ENCODE results near the gene RIN3. TPM values are rescaled to one million over a fixed set of nuclear protein-coding genes. Genes with fewer than 3 reads are reported as not detected.
A peak's percentile ranks its signal among the peaks of the same experiment; 100 is the strongest.

RIN3 gene
- total RNA-seq, 6 experiments from 2014 or later = 10.7 to 20.4 (median 18.9) TPM

DNA sequence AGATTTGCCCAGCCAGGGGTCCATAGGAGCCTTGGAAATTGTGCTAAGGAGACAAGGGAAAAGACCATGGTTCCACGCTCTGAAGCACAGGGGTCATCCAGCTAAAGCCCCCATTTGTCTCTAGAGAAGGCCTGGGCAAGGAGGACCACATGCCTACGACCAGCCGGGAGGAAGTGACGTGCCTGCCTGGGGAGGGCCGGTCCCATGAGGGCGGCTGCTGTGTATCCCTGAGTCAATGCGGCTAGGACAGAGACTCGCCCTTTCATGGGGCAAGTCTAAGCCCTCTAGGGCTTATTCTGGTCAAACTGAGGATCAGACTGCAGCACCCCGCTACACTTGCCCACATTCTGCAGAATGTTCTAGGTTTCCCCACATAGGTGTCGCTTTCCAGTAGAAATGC is 20.6 kb upstream of the RIN3 start:
- no peak for ATAC-seq
- H3K27me3 ChIP-seq = no peaks in the 10 kb centered on the region
- H3K4me1 ChIP-seq = no peaks in the 10 kb centered on the region
- DNase-seq = peak in 1 of 3 donors; percentile 28
- H3K9me3 ChIP-seq = no peaks in the 10 kb centered on the region
- TF ChIP-seq POLR2A (IDR thresholded peaks at IDR 0.05) = no peak
- WGBS (ENCODE audit: insufficient coverage, low coverage, low lambda C conversion rate, missing lambda C conversion rate) = 100% methylated on average over 2 of the region's 10 CpGs
- intact Hi-C loops (cut with DNase I) = no loop called here
- no peak overlapping the region for H3K4me3 ChIP-seq
- no peak overlapping the region for H3K27ac ChIP-seq
- H3K36me3 ChIP-seq = no peaks in the 10 kb centered on the region

DNA sequence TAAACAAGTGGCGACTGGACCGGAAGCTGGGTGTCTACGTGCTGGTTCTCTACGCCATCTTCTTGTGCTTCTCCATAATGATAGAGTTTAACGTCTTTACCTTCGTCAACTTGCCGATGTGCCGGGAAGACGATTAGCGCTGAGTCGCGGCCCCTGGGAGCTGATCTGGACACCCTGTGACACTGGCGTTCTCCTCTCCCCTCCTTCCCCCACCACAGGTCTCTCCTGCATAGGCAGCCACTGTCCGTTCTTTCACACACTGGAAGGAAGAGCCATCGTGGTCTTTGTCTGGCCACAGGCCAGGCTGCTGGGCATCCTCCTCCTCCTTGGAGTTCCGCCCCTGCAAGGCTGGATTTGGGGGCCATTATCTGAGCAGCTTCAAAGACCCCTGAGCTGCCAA is 20.1 kb upstream of the RIN3 start:
- no peak overlapping the region for H3K4me3 ChIP-seq

GRCh38 chr14:92494512-92494911 is 19.1 kb upstream of the RIN3 start:
- WGBS (ENCODE audit: insufficient coverage, low coverage, low lambda C conversion rate, missing lambda C conversion rate) = 67% methylated on average over 4 of the region's 4 CpGs
- DNase-seq (no peak), ATAC-seq (no peak)
- Histone ChIP-seq H3K4me3 (no peak overlapping the region), H3K36me3 (no peaks in the 10 kb centered on the region), H3K27ac (no peak overlapping the region), H3K4me1 (no peaks in the 10 kb centered on the region), H3K9me3 (no peaks in the 10 kb centered on the region), H3K27me3 (no peaks in the 10 kb centered on the region)
- TF ChIP-seq, protein P1, sequence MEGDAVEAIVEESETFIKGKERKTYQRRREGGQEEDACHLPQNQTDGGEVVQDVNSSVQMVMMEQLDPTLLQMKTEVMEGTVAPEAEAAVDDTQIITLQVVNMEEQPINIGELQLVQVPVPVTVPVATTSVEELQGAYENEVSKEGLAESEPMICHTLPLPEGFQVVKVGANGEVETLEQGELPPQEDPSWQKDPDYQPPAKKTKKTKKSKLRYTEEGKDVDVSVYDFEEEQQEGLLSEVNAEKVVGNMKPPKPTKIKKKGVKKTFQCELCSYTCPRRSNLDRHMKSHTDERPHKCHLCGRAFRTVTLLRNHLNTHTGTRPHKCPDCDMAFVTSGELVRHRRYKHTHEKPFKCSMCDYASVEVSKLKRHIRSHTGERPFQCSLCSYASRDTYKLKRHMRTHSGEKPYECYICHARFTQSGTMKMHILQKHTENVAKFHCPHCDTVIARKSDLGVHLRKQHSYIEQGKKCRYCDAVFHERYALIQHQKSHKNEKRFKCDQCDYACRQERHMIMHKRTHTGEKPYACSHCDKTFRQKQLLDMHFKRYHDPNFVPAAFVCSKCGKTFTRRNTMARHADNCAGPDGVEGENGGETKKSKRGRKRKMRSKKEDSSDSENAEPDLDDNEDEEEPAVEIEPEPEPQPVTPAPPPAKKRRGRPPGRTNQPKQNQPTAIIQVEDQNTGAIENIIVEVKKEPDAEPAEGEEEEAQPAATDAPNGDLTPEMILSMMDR (IDR thresholded peaks at IDR 0.05) = no peak
- no peak for TF ChIP-seq POLR2A (IDR thresholded peaks at IDR 0.05)
- intact Hi-C loops (cut with DNase I) = no loop called here

More for the DNA sequence above, 20.1 kb upstream of the RIN3 start:
- TF ChIP-seq, protein P1 (IDR thresholded peaks at IDR 0.05) = no peak
- TF ChIP-seq POLR2A (IDR thresholded peaks at IDR 0.05) = no peak
- 77% methylated on average over 13 of the region's 16 CpGs for WGBS (ENCODE audit: insufficient coverage, low coverage, low lambda C conversion rate, missing lambda C conversion rate)
- no peaks in the 10 kb centered on the region for H3K9me3 ChIP-seq
- H3K27ac ChIP-seq = no peak overlapping the region
- intact Hi-C loops (cut with DNase I) = no loop called here
- DNase-seq (peak in 1 of 3 donors; percentile 40), ATAC-seq (no peak)
- no peaks in the 10 kb centered on the region for H3K4me1 ChIP-seq
- no peaks in the 10 kb centered on the region for H3K36me3 ChIP-seq
- no peaks in the 10 kb centered on the region for H3K27me3 ChIP-seq

DNA sequence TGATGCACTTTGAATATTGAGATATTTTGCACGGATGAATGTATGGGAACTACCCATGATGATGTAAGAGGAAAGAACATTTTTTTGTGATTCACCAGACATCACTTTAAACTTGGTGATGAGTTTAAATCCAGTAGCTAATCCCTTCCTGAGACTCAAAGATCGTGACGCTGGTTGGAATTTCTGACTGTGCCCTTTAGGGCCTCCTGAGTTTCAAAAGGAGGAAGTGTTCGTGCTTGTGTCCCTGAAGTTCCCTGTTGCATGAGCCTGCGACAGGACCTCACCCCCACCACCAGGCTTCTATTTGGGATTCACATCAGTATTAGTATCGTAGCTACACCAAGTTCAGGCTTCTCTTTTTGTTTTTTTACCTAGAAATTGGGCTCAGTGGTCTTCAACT is 18.6 kb upstream of the RIN3 start:
- no peaks in the 10 kb centered on the region for H3K36me3 ChIP-seq
- intact Hi-C loops (cut with DNase I) = no loop called here
- WGBS (ENCODE audit: insufficient coverage, low coverage, low lambda C conversion rate, missing lambda C conversion rate) = 51% methylated on average over 6 of the region's 6 CpGs
- TF ChIP-seq POLR2A (IDR thresholded peaks at IDR 0.05) = no peak
- TF ChIP-seq, protein P1 (IDR thresholded peaks at IDR 0.05) = no peak
- H3K9me3 ChIP-seq = no peaks in the 10 kb centered on the region
- H3K4me1 ChIP-seq = no peaks in the 10 kb centered on the region
- ATAC-seq (peak; percentile 31 to 52 (median 44)), DNase-seq (peak in 1 of 3 donors; percentile 43)
- H3K27ac ChIP-seq = no peak overlapping the region
- H3K4me3 ChIP-seq = no peak overlapping the region
- H3K27me3 ChIP-seq = no peaks in the 10 kb centered on the region

- intact Hi-C loops (cut with DNase I) = no loop called here
- H3K9me3 ChIP-seq = no peaks in the 10 kb centered on the region
- no peak for TF ChIP-seq POLR2A (IDR thresholded peaks at IDR 0.05)
- TF ChIP-seq, protein P1 (IDR thresholded peaks at IDR 0.05) = no peak
- H3K27me3 ChIP-seq = no peaks in the 10 kb centered on the region
- no peak overlapping the region for H3K4me3 ChIP-seq
- H3K27ac ChIP-seq = no peak overlapping the region
- no peaks in the 10 kb centered on the region for H3K4me1 ChIP-seq
- ATAC-seq (no peak), DNase-seq (peak in 1 of 3 donors; percentile 24)
- H3K36me3 ChIP-seq = no peaks in the 10 kb centered on the region
- WGBS (ENCODE audit: insufficient coverage, low coverage, low lambda C conversion rate, missing lambda C conversion rate) = 68% methylated on average over 4 of the region's 6 CpGs
Observed at GRCh38 chr14:92496191-92496857, 17.3 kb upstream of the RIN3 start.
